ENCODE results near the gene GRIN2D. TPM values are rescaled to one million over a fixed set of nuclear protein-coding genes. Genes with fewer than 3 reads are reported as not detected.

The GRIN2D gene
- polyA plus RNA-seq, 1 donor from 2014 or later, result 1.8 TPM

DNA sequence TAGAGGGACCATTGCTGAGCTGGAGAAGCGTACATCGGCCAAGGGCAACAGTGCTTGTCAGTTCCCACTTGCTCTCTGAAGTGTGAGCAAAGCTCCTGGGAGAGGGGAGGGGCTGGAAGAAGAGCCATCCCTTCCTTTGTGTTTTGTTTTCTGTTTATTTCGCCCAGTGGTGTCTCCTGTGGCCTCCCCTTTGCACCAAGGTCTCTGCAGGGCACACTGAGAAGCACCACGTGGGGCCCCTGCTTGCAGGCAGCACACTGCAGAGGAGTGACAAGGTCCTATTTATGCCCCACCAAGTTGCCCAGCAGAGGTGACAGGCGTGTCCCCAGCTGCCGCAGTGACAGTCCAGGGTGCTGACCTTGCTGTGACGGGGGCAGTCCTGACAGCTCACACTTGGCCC is 24.0 kb downstream of the GRIN2D start:
- TF ChIP-seq, protein P1, sequence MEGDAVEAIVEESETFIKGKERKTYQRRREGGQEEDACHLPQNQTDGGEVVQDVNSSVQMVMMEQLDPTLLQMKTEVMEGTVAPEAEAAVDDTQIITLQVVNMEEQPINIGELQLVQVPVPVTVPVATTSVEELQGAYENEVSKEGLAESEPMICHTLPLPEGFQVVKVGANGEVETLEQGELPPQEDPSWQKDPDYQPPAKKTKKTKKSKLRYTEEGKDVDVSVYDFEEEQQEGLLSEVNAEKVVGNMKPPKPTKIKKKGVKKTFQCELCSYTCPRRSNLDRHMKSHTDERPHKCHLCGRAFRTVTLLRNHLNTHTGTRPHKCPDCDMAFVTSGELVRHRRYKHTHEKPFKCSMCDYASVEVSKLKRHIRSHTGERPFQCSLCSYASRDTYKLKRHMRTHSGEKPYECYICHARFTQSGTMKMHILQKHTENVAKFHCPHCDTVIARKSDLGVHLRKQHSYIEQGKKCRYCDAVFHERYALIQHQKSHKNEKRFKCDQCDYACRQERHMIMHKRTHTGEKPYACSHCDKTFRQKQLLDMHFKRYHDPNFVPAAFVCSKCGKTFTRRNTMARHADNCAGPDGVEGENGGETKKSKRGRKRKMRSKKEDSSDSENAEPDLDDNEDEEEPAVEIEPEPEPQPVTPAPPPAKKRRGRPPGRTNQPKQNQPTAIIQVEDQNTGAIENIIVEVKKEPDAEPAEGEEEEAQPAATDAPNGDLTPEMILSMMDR (IDR thresholded peaks at IDR 0.05; ENCODE audit: poor library complexity, severe bottlenecking), result no peak
- TF ChIP-seq EZH2 (IDR thresholded peaks at IDR 0.05; ENCODE audit: borderline replicate concordance, insufficient read depth, low read length, poor library complexity, severe bottlenecking) (no peak), TAF1 (IDR thresholded peaks at IDR 0.05; ENCODE audit: low read depth) (no peak), RAD21 (conservative IDR thresholded peaks at IDR 0.05) (no peak), POLR2AphosphoS5 (IDR thresholded peaks at IDR 0.05) (no peak), EP300 (conservative IDR thresholded peaks at IDR 0.05; ENCODE audit: poor library complexity, severe bottlenecking) (no peak)
- TF ChIP-seq, protein P2, sequence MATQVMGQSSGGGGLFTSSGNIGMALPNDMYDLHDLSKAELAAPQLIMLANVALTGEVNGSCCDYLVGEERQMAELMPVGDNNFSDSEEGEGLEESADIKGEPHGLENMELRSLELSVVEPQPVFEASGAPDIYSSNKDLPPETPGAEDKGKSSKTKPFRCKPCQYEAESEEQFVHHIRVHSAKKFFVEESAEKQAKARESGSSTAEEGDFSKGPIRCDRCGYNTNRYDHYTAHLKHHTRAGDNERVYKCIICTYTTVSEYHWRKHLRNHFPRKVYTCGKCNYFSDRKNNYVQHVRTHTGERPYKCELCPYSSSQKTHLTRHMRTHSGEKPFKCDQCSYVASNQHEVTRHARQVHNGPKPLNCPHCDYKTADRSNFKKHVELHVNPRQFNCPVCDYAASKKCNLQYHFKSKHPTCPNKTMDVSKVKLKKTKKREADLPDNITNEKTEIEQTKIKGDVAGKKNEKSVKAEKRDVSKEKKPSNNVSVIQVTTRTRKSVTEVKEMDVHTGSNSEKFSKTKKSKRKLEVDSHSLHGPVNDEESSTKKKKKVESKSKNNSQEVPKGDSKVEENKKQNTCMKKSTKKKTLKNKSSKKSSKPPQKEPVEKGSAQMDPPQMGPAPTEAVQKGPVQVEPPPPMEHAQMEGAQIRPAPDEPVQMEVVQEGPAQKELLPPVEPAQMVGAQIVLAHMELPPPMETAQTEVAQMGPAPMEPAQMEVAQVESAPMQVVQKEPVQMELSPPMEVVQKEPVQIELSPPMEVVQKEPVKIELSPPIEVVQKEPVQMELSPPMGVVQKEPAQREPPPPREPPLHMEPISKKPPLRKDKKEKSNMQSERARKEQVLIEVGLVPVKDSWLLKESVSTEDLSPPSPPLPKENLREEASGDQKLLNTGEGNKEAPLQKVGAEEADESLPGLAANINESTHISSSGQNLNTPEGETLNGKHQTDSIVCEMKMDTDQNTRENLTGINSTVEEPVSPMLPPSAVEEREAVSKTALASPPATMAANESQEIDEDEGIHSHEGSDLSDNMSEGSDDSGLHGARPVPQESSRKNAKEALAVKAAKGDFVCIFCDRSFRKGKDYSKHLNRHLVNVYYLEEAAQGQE (IDR thresholded peaks at IDR 0.05; ENCODE audit: borderline replicate concordance), result no peak
- H3K79me2 ChIP-seq (replicated peaks; ENCODE audit: insufficient read depth, low read length), result no peaks in the 10 kb centered on the region
- H3K9me2 ChIP-seq (ENCODE audit: insufficient read depth, low read length), result no peaks in the 10 kb centered on the region
- no peak overlapping the region for H3K27ac ChIP-seq (ENCODE audit: low read length)
- no peaks in the 10 kb centered on the region for H3K9me3 ChIP-seq (ENCODE audit: low read length)
- no peak overlapping the region for H3K4me2 ChIP-seq (ENCODE audit: low read length)
- no peak overlapping the region for H3K4me3 ChIP-seq (ENCODE audit: low read length)
- H3K27me3 ChIP-seq (ENCODE audit: insufficient read depth, low read depth, low read length), result no peaks in the 10 kb centered on the region
- H2AFZ ChIP-seq (ENCODE audit: low read depth, low read length), result no peak overlapping the region
- no peaks in the 10 kb centered on the region for H3F3A ChIP-seq (ENCODE audit: insufficient read depth, low read length, poor library complexity, severe bottlenecking)
- H3K36me3 ChIP-seq (ENCODE audit: insufficient read depth, low read length), result peaks cover 7% of the 10 kb centered on the region
- no peak overlapping the region for H3K9ac ChIP-seq (ENCODE audit: low read length)
- H4K20me1 ChIP-seq (ENCODE audit: insufficient read depth), result no peaks in the 10 kb centered on the region

DNA sequence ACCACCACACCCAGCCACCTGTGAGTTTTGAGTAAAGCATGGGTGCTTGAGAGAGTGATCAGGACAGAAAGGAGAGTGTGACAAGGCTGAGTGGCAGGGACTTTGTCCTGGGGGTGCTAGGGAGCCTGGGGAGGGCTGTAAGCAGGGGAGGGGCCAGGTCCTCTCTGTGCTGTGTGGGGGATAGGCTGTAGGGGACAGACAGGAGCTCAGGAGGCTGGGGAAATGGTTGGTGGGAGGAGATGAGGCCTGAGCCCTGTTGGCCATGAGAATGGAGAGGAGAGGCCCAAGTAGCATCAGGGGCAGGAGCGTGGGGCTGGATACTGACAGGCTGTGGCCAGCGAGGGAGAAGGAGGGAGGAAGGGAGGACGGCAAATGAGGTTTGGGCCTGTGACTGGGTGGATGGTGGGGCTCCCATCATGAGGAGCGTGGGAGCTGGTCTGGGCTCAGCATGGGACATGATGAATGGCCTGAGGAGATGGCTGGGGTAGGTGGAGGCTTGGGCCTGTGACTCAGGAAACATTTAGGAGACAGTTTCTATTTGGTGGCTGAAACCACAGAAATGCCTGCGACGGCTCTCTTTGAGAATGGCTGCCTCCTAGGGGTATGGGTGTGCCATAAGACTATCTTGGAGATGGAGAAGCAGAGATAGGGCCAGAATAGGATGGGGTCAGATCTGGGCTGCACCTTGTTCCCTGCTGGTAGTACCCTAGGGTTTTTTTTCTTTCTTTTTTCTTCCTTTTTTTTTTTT is 25.0 kb downstream of the GRIN2D start:
- TF ChIP-seq TAF1 (IDR thresholded peaks at IDR 0.05; ENCODE audit: low read depth) (no peak), SMC3 (conservative IDR thresholded peaks at IDR 0.05; ENCODE audit: poor library complexity) (no peak), EZH2 (IDR thresholded peaks at IDR 0.05; ENCODE audit: borderline replicate concordance, insufficient read depth, low read length, poor library complexity, severe bottlenecking) (no peak)

More for the DNA sequence above, 25.0 kb downstream of the GRIN2D start:
- H3K79me2 ChIP-seq (replicated peaks; ENCODE audit: insufficient read depth, low read length), result no peaks in the 10 kb centered on the region
- H3K27me3 ChIP-seq (ENCODE audit: insufficient read depth, low read depth, low read length), result no peaks in the 10 kb centered on the region
- no peaks in the 10 kb centered on the region for H3K9me2 ChIP-seq (ENCODE audit: insufficient read depth, low read length)
- H3K9me3 ChIP-seq (ENCODE audit: low read length), result no peaks in the 10 kb centered on the region
- H2AFZ ChIP-seq (ENCODE audit: low read depth, low read length), result no peak overlapping the region
- no peak overlapping the region for H3K4me2 ChIP-seq (ENCODE audit: low read length)
- H3K9ac ChIP-seq (ENCODE audit: low read length), result no peak overlapping the region
- H3F3A ChIP-seq (ENCODE audit: insufficient read depth, low read length, poor library complexity, severe bottlenecking), result no peaks in the 10 kb centered on the region
- peaks cover 7% of the 10 kb centered on the region for H3K36me3 ChIP-seq (ENCODE audit: insufficient read depth, low read length)
- H3K4me3 ChIP-seq (ENCODE audit: low read length), result no peak overlapping the region
- no peak overlapping the region for H3K27ac ChIP-seq (ENCODE audit: low read length)
- no peaks in the 10 kb centered on the region for H4K20me1 ChIP-seq (ENCODE audit: insufficient read depth)
